SK-N-SH treated with all-trans-retinoic acid at 6 μM for 48 hours (cell line): ENCODE data around the gene TAS2R50.

Source experiments
- ATAC-seq: fragments of 200-7000 bp; cut with Tn5 transposase; 3 replicates; pipeline ENCODE4 v1.9.1; 2020; ENCODE audit warnings: mild to moderate bottlenecking, moderate library complexity
- TF ChIP-seq, protein P1 (sequence below): fragments of 250-450 bp; sonication (Bioruptor Pico); IDR thresholded peaks from 2 replicates; pipeline ENCODE4 v1.5.1; 2021; ENCODE audit warnings: mild to moderate bottlenecking, moderate library complexity

The TAS2R50 gene

DNA sequence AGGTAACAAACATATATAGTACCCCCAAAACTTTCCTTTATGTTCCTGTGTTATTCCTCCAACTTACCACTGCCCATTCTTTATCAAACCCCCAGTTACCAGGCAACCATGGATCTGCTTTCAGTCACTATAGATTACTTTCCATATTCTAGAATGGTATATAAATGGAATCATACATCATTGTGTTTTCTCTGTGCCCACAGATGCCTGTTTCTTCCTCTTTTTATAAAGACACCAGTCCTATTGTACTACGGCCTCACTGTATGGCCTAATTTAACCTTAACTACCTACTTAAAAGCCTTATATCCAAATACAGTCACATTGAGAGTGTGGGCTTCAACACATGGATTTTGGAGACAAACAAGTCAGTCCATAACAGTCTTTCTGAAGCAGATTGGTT lies 50.2 kb downstream of the TAS2R50 start:
- no peak for ATAC-seq
- TF ChIP-seq, protein P1, sequence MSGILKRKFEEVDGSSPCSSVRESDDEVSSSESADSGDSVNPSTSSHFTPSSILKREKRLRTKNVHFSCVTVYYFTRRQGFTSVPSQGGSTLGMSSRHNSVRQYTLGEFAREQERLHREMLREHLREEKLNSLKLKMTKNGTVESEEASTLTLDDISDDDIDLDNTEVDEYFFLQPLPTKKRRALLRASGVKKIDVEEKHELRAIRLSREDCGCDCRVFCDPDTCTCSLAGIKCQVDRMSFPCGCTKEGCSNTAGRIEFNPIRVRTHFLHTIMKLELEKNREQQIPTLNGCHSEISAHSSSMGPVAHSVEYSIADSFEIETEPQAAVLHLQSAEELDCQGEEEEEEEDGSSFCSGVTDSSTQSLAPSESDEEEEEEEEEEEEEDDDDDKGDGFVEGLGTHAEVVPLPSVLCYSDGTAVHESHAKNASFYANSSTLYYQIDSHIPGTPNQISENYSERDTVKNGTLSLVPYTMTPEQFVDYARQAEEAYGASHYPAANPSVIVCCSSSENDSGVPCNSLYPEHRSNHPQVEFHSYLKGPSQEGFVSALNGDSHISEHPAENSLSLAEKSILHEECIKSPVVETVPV (CRISPR knock-in tag), result no peak
